GM12801 (cell line): ENCODE data around the gene SYT7.

Source experiments
- CTCF ChIP-seq: IDR thresholded peaks from one replicate; pipeline ENCODE4 v1.5.1; 2011; ENCODE audit warnings: control low read depth; ENCODE audit not compliant: insufficient read length; ENCODE audit errors: extremely low read depth

Gene SYT7

DNA sequence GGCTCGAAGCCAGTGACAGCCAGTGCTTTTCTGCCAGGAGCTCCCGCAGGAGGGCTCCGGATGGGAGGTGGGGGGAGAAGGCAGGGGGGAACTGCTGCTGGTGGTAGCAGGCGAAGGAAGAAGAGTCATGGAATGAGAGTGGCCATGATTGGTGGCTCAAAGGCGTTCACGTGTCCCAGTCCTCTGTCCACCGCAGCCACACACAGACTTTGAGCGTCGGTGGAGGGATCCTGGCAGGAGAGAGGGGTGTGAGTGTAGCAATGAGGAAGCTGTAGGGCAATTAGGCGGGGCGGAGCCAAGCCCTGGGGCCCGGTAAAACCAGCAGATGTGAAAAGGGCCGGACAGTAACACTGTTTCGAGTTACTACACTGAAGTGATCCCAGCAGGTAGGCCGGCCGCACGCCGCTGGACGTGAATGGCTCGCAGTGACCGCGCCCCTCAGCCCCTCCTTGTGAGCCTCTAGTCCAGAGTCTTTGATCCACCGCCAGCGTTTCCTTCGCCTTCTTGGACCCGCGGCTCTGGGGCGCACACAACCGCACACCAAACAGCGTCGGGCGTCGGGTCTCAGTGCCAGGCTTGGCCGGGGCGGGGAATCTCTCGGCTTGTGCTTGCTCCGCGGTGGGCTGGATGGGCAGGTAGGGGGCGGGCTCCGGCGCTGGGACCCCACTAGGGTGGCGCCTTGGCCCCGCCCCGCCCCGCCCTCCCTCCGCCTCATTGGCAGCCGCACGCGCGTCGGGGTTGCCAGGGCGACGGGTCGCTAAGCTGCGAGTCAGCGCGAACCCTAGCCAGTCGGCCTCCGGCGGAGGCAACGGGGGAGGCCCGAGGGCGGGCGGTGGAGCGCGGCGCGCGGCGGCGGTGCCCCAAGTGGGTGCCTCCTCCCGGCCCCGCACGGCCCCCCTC is 72.7 kb downstream of the SYT7 start, which contains the start of gene LRRC10B:
Gene LRRC10B (plus strand): TSS at position 788 of the 900 bp plus-strand sequence. CDS start 250 bp downstream, outside the sequence.
- no peak for TF ChIP-seq CTCF

GRCh38 chr11:61507012-61507768 is 73.7 kb downstream of the SYT7 start:
- TF ChIP-seq CTCF, result no peak

- no peak for TF ChIP-seq CTCF
Observed at GRCh38 chr11:61505640-61506155, 75.2 kb downstream of the SYT7 start.

- TF ChIP-seq CTCF, result no peak
Observed at GRCh38 chr11:61505106-61505505, 75.8 kb downstream of the SYT7 start.

DNA sequence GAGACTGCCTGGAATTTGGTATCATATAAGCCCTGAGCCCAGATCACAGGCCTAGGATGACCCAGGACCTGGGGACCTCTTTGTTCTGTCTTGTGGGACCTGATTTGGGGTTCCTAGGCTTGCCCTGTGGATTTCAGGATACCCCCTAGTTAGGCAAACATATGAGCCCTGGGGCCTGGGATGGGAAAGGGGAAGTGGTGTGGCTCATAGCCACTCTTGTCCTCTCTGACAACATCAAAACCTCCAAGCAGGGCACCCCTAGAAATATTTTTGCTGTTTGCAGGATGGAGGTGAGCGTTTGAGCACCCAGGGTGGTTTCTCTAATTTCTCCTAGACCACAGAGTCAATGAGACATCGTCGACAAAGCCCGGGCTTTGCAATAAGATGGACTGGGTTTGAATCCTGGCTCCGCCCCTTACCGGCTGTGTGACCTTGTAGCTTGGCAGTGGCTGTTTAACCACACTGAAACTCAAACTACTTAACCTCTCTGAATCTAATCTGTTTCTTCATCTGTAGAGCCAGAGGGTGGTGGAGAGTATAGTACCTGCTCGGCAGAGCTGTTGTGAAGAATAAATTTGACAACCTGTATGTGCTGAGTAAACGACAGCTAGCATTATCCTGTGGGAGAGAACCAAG is 77.6 kb downstream of the SYT7 start:
- TF ChIP-seq CTCF, result no peak

DNA sequence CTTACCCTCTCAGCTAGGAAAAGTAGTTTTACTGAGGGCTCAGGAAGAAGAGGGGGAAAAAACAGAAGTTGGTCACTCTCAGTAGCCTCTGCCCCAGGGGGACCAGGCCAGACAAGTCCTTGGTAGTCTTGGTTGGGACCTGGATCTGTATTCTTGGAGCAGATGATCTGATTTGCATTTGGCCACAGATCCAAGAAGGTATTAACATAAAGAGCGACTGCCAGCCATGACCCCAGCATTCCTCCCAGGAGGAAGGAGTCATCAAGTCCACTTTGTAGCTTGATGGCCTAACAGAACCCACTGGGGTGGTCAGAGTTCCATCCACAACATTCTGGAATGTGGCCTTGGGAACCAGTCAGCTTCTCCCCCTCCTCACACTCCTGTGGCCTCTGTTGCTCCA is 78.4 kb downstream of the SYT7 start:
- no peak for TF ChIP-seq CTCF
